GM23338 (cell line): ENCODE data around the gene PTPRN2. TPM values are rescaled to one million over a fixed set of nuclear protein-coding genes. Genes with fewer than 3 reads are reported as not detected.
A peak's percentile ranks its signal among the peaks of the same experiment; 100 is the strongest.

Experiments
- ATAC-seq: fragments of 200-7000 bp; cut with Tn5 transposase; 3 replicates; pipeline ENCODE4 v1.9.1; 2020
- DNase-seq: peaks from one replicate; pipeline ENCODE4 v3.0.0-alpha.2; 2015; ENCODE audit warnings: low spot score
- H2AFZ ChIP-seq: fragments of 200-600 bp; sonication (generic); 2 replicates; pipeline ENCODE4 v1.8.0; 2016; ENCODE audit warnings: antibody characterized with exemption, mild to moderate bottlenecking, moderate library complexity
- H3F3A ChIP-seq: fragments of 200-600 bp; sonication (generic); replicated peaks from 2 replicates; pipeline ENCODE4 v1.8.0; 2017; ENCODE audit warnings: antibody characterized with exemption, mixed run types, low read depth
- H3K27ac ChIP-seq: fragments of 200-600 bp; sonication (generic); 2 replicates; pipeline ENCODE4 v1.6.1; 2016; ENCODE audit warnings: low read depth
- H3K27me3 ChIP-seq: fragments of 200-600 bp; sonication (generic); 2 replicates; pipeline ENCODE4 v1.8.0; 2016; ENCODE audit warnings: mild to moderate bottlenecking, mixed run types, moderate library complexity; ENCODE audit not compliant: insufficient read depth
- H3K36me3 ChIP-seq: fragments of 200-600 bp; sonication (generic); 2 replicates; pipeline ENCODE4 v1.8.0; 2016; ENCODE audit warnings: mild to moderate bottlenecking; ENCODE audit not compliant: insufficient read depth
- H3K4me1 ChIP-seq: fragments of 200-600 bp; sonication (generic); 2 replicates; pipeline ENCODE4 v1.8.0; 2016; ENCODE audit warnings: mild to moderate bottlenecking, moderate library complexity; ENCODE audit not compliant: insufficient read depth
- H3K4me2 ChIP-seq: fragments of 200-600 bp; sonication (generic); 2 replicates; pipeline ENCODE4 v1.7.1; 2017; ENCODE audit warnings: mixed run types
- H3K4me3 ChIP-seq: fragments of 200-600 bp; sonication (generic); 2 replicates; pipeline ENCODE4 v1.6.1; 2016; ENCODE audit warnings: mixed run types
- H3K79me2 ChIP-seq: fragments of 200-600 bp; sonication (generic); replicated peaks from 2 replicates; pipeline ENCODE4 v1.8.0; 2017; ENCODE audit warnings: mild to moderate bottlenecking; ENCODE audit not compliant: insufficient read depth
- H3K9me2 ChIP-seq: fragments of 200-600 bp; sonication (generic); 2 replicates; pipeline ENCODE4 v1.8.0; 2017; ENCODE audit not compliant: insufficient read depth
- H4K20me1 ChIP-seq: fragments of 200-600 bp; sonication (generic); replicated peaks from 2 replicates; pipeline ENCODE4 v1.8.0; 2017; ENCODE audit warnings: mild to moderate bottlenecking; ENCODE audit not compliant: insufficient read depth
- H3K27ac Mint-ChIP-seq: 2 replicates; pipeline ENCODE4 v1.8.0; 2020; ENCODE audit warnings: inconsistent platforms, mild to moderate bottlenecking, moderate library complexity, mixed read lengths
- H3K27me3 Mint-ChIP-seq: 3 replicates; pipeline ENCODE4 v1.8.0; 2022; ENCODE audit warnings: low read depth, mild to moderate bottlenecking, moderate library complexity, mixed read lengths, inconsistent platforms; ENCODE audit not compliant: insufficient read depth, poor library complexity
- H3K36me3 Mint-ChIP-seq: 3 replicates; pipeline ENCODE4 v1.8.0; 2021; ENCODE audit warnings: low read depth, mild to moderate bottlenecking, inconsistent platforms, moderate library complexity, mixed read lengths
- H3K4me1 Mint-ChIP-seq: 3 replicates; pipeline ENCODE4 v1.8.0; 2020; ENCODE audit warnings: mild to moderate bottlenecking, inconsistent platforms, mixed read lengths
- H3K4me3 Mint-ChIP-seq: 3 replicates; pipeline ENCODE4 v1.8.0; 2021; ENCODE audit warnings: moderate library complexity, mild to moderate bottlenecking, inconsistent platforms, mixed read lengths
- H3K9me3 Mint-ChIP-seq: 3 replicates; pipeline ENCODE4 v1.8.0; 2020; ENCODE audit warnings: moderate library complexity, mild to moderate bottlenecking, inconsistent platforms, mixed read lengths
- CREB1 ChIP-seq: fragments of 250-450 bp; sonication (Bioruptor Pico); IDR thresholded peaks from 2 replicates; pipeline ENCODE4 v1.5.0; 2020; ENCODE audit warnings: low read depth, mild to moderate bottlenecking, moderate library complexity
- EZH2 ChIP-seq: fragments of 200-600 bp; sonication (generic); IDR thresholded peaks from one replicate; pipeline ENCODE4 v1.8.0; 2017; ENCODE audit warnings: antibody characterized with exemption, mild to moderate bottlenecking, low read depth; ENCODE audit not compliant: unreplicated experiment
- EZH2phosphoT487 ChIP-seq: fragments of 200-600 bp; sonication (generic); IDR thresholded peaks from one replicate; pipeline ENCODE4 v1.8.1; 2018; ENCODE audit warnings: antibody characterized with exemption; ENCODE audit not compliant: unreplicated experiment
- JUNB ChIP-seq: IDR thresholded peaks from one replicate; pipeline ENCODE4 v1.6.1; 2016; ENCODE audit warnings: antibody characterized with exemption; ENCODE audit not compliant: unreplicated experiment
- NANOG ChIP-seq: IDR thresholded peaks from 2 replicates; pipeline ENCODE4 v1.6.1; 2016; ENCODE audit warnings: antibody characterized with exemption, borderline replicate concordance
- STAT1 ChIP-seq: IDR thresholded peaks from one replicate; pipeline ENCODE4 v1.6.1; 2016; ENCODE audit warnings: antibody characterized with exemption; ENCODE audit not compliant: unreplicated experiment
- ZNF114 ChIP-seq: fragments of 250-450 bp; sonication (Bioruptor Pico); IDR thresholded peaks from 2 replicates; pipeline ENCODE4 v1.5.0; 2020; ENCODE audit warnings: mild to moderate bottlenecking, moderate library complexity
- ZNF331 ChIP-seq: fragments of 250-450 bp; sonication (Bioruptor Pico); IDR thresholded peaks from 2 replicates; pipeline ENCODE4 v1.5.0; 2020; ENCODE audit warnings: low read depth, mild to moderate bottlenecking, moderate library complexity
- polyA plus RNA-seq: library from polyadenylated mRNA; unstranded; fragments of >200 nt; fragmentation: Nextera tagmentation; extraction: Ambion mirVana; gene quantifications from 2 replicates; pipeline ENCODE4 v1.2.1, GENCODE V29; 2016
- total RNA-seq: library from RNA; depleted of rRNA; stranded (reverse); fragments of >200 nt; shearing (Covaris generic); gene quantifications from 2 replicates; pipeline ENCODE4 v1.2.3, GENCODE V29; 2014
- TF ChIP-seq, protein P1 (sequence below), 2 experiments: fragments of 200-600 bp in 1 of 2; sonication (generic) in 1 of 2; conservative IDR thresholded peaks; 2 replicates each; pipeline versions ENCODE4 v1.5.1 to v1.6.1; 2016 to 2017; ENCODE audit warnings: antibody characterized with exemption in 2 of 2, low read depth in 2 of 2, mild to moderate bottlenecking in 2 of 2, moderate library complexity in 1 of 2
- TF ChIP-seq, protein P2 (sequence below): IDR thresholded peaks from 2 replicates; pipeline ENCODE4 v1.6.1; 2016; ENCODE audit warnings: antibody characterized with exemption
- TF ChIP-seq, protein P3 (sequence below): IDR thresholded peaks from one replicate; pipeline ENCODE4 v1.6.1; 2018; ENCODE audit warnings: antibody characterized with exemption; ENCODE audit not compliant: unreplicated experiment

PTPRN2 gene
- total and polyA plus RNA-seq, 2 experiments from 2014 or later = 0.87 to 4.0 TPM

DNA sequence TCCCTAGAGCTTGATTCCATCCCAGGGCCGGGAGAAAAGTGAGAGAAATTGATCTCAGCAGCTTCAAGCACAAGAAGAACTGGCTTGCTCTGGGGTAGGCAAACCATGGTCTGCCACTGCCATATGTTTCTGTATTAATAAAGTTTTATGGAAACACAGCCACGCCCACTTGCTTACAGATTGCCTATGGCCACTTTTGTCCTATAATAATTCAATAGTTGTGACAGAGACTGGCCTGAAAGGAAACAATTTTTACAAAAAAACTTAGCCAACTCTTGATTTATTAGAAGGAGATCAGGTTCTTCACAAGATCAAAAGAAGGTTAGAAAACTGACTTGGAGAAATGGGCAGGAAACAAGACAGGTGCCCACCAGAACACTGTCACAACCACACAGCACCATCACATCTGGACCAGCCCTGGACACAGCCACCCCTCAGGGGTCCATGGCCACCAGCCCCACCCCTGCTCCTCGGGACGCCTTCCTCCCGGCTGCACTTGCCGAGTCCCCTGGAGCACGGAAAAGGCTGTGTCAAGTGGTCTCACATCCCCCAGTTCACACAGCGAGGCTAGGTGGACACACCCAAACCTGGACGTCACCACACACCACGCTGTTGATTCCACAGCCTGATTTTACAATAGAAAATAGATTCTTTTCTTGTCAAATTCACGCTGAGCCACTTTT is 85.4 kb downstream of the PTPRN2 start:
- no peak for ATAC-seq
- H3K27ac Mint-ChIP-seq = no peak overlapping the region; the same call in 1 of the 2 replicates
- H3K4me1 Mint-ChIP-seq = peaks cover 12% of the 10 kb centered on the region

DNA sequence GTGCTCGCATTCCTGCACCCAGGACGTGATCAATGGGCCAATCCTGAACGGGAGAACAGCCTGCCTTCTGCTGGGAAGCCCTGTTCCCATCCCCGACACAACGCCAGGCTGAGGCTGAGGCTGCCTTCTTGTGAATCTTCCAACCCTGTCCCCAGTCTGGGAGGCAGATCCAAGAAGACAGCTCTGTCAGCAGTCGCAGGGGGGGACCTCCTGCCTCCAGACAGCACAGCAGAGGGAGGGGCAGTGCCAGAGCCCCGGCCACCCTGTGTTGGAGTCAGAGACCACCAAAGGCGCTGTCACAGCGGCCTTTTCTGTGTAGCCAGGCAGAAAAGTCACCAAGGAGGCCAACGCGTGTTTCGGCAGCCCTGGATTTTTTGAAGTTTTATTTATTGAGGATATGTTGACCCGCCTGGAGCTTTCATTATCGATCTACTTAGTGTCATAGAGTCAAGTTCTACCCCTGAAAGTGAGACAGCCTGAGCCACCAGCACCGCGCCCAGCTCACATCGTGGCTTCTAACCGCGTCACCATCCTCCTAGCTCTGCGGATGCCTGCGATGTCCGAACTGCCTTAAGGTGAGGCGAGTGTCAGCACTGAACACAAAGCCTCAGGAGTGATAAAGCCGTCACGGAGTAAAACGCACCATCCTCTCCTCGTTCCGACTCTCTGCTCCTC is 86.1 kb downstream of the PTPRN2 start:
- Histone ChIP-seq H3K27ac (no peak overlapping the region), H2AFZ (peak overlapping the region; percentile 49; the same call in 1 of the 2 replicates), H3K4me3 (no peak overlapping the region), H3K27me3 (no peaks in the 10 kb centered on the region), H3F3A (0 out of 2 replicates have a peak, but pooled peaks cover 9% of the 10 kb centered on the region), H3K79me2 (no peaks in the 10 kb centered on the region), H3K4me2 (no peak overlapping the region), H3K9me2 (no peaks in the 10 kb centered on the region), H3K36me3 (no peaks in the 10 kb centered on the region), H4K20me1 (no peaks in the 10 kb centered on the region), H3K4me1 (peaks cover 25% of the 10 kb centered on the region)
- DNase-seq = no peak
- peak; percentile 43 for ATAC-seq
- H3K9me3 Mint-ChIP-seq = peaks cover 73% of the 10 kb centered on the region
- H3K4me3 Mint-ChIP-seq = no peak overlapping the region
- H3K27me3 Mint-ChIP-seq = peaks cover 11% of the 10 kb centered on the region
- H3K36me3 Mint-ChIP-seq = peaks cover 12% of the 10 kb centered on the region
- H3K4me1 Mint-ChIP-seq = peaks cover 12% of the 10 kb centered on the region
- no peak for TF ChIP-seq ZNF114 (CRISPR knock-in tag)
- no peak for TF ChIP-seq STAT1
- no peak for TF ChIP-seq ZNF331 (CRISPR knock-in tag)
- no peak for TF ChIP-seq JUNB
- TF ChIP-seq EZH2phosphoT487 = no peak
- TF ChIP-seq NANOG = no peak
- TF ChIP-seq, protein P1, sequence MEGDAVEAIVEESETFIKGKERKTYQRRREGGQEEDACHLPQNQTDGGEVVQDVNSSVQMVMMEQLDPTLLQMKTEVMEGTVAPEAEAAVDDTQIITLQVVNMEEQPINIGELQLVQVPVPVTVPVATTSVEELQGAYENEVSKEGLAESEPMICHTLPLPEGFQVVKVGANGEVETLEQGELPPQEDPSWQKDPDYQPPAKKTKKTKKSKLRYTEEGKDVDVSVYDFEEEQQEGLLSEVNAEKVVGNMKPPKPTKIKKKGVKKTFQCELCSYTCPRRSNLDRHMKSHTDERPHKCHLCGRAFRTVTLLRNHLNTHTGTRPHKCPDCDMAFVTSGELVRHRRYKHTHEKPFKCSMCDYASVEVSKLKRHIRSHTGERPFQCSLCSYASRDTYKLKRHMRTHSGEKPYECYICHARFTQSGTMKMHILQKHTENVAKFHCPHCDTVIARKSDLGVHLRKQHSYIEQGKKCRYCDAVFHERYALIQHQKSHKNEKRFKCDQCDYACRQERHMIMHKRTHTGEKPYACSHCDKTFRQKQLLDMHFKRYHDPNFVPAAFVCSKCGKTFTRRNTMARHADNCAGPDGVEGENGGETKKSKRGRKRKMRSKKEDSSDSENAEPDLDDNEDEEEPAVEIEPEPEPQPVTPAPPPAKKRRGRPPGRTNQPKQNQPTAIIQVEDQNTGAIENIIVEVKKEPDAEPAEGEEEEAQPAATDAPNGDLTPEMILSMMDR (conservative IDR thresholded peaks at IDR 0.05; ENCODE audit: low read depth in 2 of 2) = no peak
- TF ChIP-seq, protein P2, sequence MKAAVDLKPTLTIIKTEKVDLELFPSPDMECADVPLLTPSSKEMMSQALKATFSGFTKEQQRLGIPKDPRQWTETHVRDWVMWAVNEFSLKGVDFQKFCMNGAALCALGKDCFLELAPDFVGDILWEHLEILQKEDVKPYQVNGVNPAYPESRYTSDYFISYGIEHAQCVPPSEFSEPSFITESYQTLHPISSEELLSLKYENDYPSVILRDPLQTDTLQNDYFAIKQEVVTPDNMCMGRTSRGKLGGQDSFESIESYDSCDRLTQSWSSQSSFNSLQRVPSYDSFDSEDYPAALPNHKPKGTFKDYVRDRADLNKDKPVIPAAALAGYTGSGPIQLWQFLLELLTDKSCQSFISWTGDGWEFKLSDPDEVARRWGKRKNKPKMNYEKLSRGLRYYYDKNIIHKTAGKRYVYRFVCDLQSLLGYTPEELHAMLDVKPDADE = no peak
- TF ChIP-seq, protein P3, sequence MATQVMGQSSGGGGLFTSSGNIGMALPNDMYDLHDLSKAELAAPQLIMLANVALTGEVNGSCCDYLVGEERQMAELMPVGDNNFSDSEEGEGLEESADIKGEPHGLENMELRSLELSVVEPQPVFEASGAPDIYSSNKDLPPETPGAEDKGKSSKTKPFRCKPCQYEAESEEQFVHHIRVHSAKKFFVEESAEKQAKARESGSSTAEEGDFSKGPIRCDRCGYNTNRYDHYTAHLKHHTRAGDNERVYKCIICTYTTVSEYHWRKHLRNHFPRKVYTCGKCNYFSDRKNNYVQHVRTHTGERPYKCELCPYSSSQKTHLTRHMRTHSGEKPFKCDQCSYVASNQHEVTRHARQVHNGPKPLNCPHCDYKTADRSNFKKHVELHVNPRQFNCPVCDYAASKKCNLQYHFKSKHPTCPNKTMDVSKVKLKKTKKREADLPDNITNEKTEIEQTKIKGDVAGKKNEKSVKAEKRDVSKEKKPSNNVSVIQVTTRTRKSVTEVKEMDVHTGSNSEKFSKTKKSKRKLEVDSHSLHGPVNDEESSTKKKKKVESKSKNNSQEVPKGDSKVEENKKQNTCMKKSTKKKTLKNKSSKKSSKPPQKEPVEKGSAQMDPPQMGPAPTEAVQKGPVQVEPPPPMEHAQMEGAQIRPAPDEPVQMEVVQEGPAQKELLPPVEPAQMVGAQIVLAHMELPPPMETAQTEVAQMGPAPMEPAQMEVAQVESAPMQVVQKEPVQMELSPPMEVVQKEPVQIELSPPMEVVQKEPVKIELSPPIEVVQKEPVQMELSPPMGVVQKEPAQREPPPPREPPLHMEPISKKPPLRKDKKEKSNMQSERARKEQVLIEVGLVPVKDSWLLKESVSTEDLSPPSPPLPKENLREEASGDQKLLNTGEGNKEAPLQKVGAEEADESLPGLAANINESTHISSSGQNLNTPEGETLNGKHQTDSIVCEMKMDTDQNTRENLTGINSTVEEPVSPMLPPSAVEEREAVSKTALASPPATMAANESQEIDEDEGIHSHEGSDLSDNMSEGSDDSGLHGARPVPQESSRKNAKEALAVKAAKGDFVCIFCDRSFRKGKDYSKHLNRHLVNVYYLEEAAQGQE = no peak
- no peak for TF ChIP-seq EZH2
- TF ChIP-seq CREB1 = no peak
- no peak overlapping the region; the same call in 1 of the 2 replicates for H3K27ac Mint-ChIP-seq

More for the DNA sequence above, 85.4 kb downstream of the PTPRN2 start:
- H3K4me3 Mint-ChIP-seq = no peak overlapping the region
- H3F3A ChIP-seq = 0 out of 2 replicates have a peak, but pooled peaks cover 9% of the 10 kb centered on the region
- H3K9me3 Mint-ChIP-seq = peaks cover 80% of the 10 kb centered on the region
- H3K36me3 Mint-ChIP-seq = peaks cover 16% of the 10 kb centered on the region
- no peaks in the 10 kb centered on the region for H3K36me3 ChIP-seq
- no peak overlapping the region for H2AFZ ChIP-seq
- H3K79me2 ChIP-seq = no peaks in the 10 kb centered on the region
- no peak for TF ChIP-seq ZNF114 (CRISPR knock-in tag)
- peaks cover 11% of the 10 kb centered on the region for H3K27me3 Mint-ChIP-seq
- H3K27ac ChIP-seq = no peak overlapping the region
- H4K20me1 ChIP-seq = no peaks in the 10 kb centered on the region
- DNase-seq = no peak
- H3K27me3 ChIP-seq = no peaks in the 10 kb centered on the region
- peaks cover 23% of the 10 kb centered on the region for H3K4me1 ChIP-seq
- no peak overlapping the region for H3K4me3 ChIP-seq
- H3K9me2 ChIP-seq = no peaks in the 10 kb centered on the region
- H3K4me2 ChIP-seq = no peak overlapping the region
